GM13976 (cell line): Measurements from ENCODE around the gene PRM2.

ENCODE experiments used
- DNase-seq: peaks from one replicate; pipeline ENCODE4 v3.0.0; 2012; ENCODE audit warnings: low spot score
- in situ Hi-C: fragments of 300-500 bp; cut with MboI; formaldehyde crosslinking; loops from one replicate; pipeline ENCODE4 v1.12.0; 2022; ENCODE audit warnings: low sequenced_read_pairs, mixed read lengths, inconsistent platforms; ENCODE audit not compliant: unreplicated experiment
- TF ChIP-seq, protein P1 (sequence below): IDR thresholded peaks from 2 replicates; pipeline ENCODE4 v1.5.1; 2012; ENCODE audit warnings: borderline replicate concordance, mild to moderate bottlenecking; ENCODE audit not compliant: insufficient read depth; ENCODE audit errors: extremely low read depth, missing control alignments, control extremely low read depth

Gene PRM2

DNA sequence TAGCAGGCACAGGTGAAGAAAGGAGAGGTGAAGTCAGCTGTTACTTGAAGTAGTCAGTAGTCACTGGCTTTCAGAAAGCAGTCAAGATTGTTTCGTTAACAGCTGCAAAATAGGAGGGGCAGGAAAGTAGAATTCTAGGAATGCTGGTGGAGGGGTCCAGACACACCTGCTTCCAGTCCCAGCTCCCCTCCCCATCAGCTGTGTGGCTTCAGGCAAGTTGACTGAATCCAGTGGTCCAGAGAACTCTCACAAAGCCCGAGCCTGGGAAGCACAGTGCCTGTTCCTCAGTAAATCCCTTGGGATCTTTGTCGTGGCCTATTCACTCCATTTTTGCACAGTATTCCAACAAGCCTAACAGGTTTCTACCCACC lies 15.7 kb downstream of the PRM2 start:
- in situ Hi-C loops = no loop called here
- TF ChIP-seq, protein P1, sequence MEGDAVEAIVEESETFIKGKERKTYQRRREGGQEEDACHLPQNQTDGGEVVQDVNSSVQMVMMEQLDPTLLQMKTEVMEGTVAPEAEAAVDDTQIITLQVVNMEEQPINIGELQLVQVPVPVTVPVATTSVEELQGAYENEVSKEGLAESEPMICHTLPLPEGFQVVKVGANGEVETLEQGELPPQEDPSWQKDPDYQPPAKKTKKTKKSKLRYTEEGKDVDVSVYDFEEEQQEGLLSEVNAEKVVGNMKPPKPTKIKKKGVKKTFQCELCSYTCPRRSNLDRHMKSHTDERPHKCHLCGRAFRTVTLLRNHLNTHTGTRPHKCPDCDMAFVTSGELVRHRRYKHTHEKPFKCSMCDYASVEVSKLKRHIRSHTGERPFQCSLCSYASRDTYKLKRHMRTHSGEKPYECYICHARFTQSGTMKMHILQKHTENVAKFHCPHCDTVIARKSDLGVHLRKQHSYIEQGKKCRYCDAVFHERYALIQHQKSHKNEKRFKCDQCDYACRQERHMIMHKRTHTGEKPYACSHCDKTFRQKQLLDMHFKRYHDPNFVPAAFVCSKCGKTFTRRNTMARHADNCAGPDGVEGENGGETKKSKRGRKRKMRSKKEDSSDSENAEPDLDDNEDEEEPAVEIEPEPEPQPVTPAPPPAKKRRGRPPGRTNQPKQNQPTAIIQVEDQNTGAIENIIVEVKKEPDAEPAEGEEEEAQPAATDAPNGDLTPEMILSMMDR = no peak
- DNase-seq = no peak

DNA sequence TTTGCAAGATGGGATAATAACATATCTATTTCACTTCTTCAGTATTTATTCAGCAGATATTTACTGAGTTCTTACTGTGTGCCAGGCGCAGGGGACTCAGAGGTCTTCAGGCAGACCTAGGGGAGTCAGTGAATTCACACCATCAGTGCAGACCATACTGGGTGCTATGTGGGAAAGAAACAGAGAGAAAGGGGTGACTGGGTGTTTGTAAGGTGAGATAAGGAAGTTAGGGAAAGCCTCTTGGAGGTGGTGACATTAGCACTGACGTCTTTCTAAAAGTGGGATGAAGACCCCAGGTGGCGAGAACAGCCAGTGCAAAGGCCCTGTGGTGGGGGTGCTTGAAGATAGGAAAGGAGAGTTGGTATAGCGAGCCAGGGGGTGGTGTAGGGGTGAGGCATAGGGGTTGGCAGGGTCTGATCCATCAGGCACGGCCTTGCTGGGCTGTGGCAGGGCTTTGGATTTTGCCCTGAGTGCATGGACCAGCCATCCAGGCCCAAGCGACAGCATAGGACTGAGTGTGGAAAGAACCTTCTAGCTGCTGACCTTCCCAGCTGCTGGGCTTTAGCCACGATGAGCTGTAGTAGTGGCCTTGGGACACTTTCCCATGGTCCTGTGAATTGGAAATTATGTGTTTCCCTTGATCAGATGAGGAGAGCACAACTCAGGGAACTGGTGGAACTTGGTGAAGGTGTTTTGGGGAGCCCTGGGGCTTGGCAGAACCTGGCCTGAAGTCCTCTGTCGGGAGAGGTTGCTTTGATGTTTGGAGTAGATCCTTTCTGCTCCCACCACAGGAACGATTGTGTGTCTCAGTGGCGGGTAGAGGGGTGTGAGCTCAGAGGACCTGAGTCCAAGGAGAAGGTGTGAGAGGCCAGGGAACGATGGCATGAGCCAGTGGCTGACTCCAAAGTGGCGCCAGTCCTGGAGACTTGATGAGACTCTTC lies 16.4 kb downstream of the PRM2 start:
- in situ Hi-C loops = loop anchor here (10.0 kb wide), 1 partner anchor 295 kb away; no protein-coding TSS in a partner anchor
- TF ChIP-seq, protein P1 = no peak
- DNase-seq = no peak

DNA sequence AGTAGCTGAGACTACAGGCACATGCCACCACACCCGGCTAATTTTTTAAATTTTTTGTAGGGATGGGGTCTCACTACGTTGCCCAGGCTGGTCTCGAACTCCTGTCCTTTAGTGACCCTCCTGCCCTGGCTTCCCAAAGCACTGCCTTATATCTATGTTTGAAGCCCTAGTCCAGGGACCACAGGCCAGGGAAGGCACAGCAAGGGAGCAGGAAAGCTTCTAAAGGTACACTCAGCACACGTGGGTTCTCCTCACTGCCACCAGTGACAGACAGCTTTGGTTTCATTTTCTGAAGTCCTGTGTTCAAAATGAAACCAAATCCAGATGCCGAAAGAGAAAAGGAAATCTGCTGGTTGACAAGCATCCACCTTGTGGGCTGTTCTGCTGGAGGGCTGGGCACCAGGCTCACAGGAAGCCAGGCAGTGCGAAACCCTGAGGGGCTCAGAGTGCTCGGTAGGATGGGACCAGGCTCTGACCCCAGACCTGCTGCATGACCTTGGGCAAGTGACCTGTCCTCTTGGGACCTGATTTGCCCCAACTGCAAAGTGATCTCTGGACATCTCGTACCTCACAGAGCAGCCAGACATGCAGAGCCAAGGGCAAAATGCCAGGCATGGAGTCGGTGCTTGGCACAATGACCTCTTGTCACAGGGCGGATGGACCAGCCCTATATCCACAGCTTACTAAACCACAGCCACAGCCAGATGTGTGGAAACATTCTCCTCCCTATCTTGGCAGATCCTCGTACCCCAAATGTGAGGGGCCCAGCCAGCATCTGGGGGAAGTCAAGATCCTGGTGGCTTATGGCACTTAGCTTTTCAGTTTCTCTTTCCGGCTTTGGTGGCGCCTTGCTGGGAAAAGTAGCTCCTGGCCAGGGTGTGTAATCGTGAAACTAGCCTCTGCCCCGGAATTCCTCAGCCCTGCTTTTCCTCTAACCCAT lies 17.5 kb downstream of the PRM2 start:
- in situ Hi-C loops = loop anchor here (10.0 kb wide), 1 partner anchor 294 kb away; no protein-coding TSS in a partner anchor
- peak; percentile 81 for DNase-seq
- TF ChIP-seq, protein P1 = no peak

DNA sequence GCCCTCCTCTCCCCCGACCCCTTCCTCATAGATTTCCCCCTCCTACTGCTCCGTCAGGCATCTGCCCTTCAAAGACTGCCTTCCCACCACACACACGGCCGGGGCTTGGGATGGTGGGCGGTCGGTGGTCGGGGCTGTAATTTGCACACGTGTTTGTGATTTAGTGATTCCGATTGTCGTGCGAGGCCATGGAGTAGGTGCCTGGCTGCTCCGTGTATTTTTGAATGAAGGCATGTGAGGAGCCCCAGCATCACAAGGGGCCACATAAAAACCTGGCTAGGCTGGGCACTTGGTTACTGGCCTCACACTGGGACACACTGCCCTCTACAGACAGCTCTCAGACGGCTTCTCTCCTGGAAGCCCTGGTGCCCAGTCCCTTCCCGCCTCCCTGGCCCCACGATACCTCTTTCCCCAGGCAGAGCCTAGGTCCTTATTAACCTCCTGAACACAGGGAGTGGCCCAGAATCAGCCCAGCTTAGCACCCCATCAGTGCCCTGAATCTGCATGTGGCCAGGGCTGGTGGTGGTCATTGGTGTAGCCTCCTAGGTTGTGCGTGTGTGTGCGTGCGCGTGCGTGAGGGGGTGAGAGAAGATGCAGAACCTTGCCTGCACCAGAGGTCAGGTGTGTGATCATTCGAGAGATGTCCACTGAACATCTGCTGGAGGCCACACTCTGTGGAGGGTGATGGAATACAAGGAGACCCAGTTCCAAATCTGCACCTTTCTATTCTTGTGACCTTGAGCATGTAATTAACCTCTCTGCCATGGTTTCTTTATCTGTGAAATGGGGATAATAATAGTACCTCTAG lies 18.9 kb downstream of the PRM2 start:
- TF ChIP-seq, protein P1 = peak; percentile 86
- in situ Hi-C loops = loop anchor here (10.0 kb wide), 1 partner anchor 293 kb away; no protein-coding TSS in a partner anchor
- DNase-seq = peak; percentile 80

DNA sequence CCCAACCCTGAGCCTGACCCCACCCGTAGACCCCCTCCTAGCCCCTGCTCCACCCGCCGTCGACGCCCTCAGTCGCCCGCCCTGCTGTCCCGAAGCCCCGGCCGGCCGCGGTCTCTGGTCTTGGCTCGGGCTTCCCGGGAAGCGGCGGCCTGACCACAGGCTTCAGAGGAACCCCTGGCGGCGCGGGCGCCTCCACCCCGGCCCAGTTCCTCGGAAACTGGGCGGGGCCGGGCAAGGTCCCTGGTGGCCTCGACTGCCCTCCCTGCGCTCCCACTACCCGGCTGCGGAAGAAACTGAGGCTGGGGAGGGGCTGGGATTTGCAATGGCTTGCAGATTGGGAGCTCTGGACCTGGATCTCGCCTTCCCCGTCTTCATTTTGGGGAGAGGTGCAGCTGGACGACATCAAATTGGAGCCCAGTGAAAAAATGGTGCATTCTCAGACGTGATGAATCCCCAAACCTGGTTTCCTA lies 19.6 kb downstream of the PRM2 start:
- TF ChIP-seq, protein P1 = no peak
- DNase-seq = no peak
- in situ Hi-C loops = loop anchor here (10.0 kb wide), 1 partner anchor 292 kb away; no protein-coding TSS in a partner anchor
